CD4-positive, alpha-beta T cell treated with Interleukin-4 for 4 hours (primary cell): ENCODE measurements around the gene ATAD5.
"Not testable (repeated sequence)": the region's sequence is repeated elsewhere in the genome, so short reads cannot be mapped to it uniquely, and the experiment has no call there.

ENCODE experiments used
- DNase-seq: peaks from one replicate; pipeline ENCODE4 v3.0.0-alpha.2; 2020

ATAD5 gene

DNA sequence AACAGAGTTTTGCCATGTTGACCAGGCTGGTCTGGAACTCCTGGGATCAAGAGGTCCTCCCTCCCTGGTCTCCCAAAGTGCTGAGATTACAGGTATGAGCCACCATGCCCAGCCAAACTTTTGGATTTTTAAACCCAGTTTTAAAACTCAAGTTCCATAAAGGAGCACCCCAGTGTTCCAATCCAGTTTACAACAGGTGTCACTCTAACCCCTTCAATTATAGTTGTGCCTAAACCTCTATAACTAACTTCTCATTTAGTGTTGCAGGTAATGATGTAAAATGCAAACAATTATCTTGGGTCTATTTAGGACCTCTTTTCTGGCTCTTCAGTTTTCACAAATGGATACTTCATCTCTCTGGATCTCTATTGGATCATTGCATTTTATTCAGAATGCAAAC is 82.2 kb downstream of the ATAD5 start:
- DNase-seq: no peak

DNA sequence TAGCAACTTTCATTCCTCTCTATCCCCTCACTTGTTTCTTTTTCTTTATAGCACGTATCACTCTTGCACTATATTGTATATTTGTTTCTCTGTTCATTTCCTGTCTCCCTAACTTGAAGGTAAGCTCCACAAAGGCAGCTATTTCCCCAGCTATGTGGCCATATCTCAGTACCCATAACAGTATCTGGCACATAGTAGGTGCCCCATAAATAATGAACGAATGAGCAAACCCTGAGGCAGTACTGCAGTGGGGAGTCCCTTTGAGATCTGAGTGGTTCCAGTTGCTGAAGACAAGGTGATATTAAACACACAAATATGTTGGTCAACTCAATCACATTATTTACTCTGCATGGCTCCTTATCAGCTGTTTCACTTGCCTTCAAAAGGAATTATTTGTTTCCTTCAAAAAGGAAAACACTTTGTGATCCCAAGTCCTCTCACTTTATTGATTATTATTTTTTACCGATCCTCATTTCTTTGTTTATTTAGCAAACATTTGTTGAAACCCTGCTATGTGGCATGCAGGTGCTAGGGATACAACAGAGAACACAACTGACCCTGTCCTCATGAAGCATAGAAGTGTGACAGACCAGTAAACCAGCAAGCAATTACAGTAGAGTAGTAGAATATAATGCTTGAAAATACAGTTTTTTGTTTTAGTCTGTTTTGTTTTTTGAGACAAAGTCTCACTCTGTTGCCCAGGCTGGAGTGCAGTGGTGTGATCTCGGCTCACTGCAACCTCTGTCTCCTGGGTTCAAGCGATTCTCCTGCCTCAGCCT is 84.3 kb downstream of the ATAD5 start:
- no peak for DNase-seq

DNA sequence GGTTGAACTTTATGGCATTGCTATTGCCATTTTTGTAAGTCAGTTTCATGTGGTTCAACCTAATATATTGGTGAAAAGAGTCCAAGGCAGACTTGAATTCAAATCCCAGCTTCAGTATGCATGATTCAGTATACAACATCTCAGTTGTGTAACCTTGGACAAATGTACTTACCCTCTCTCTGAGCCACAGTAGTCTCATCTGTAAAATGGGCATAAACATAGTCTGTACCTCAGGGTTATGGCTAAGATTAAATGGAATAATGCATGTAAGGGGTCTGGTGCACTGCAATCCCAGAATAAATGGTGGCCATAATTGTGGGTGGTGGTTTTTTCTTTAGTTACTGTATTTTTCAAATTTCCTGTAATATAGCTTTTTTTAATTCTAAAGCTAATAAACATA is 85.3 kb downstream of the ATAD5 start:
- DNase-seq: no peak

DNA sequence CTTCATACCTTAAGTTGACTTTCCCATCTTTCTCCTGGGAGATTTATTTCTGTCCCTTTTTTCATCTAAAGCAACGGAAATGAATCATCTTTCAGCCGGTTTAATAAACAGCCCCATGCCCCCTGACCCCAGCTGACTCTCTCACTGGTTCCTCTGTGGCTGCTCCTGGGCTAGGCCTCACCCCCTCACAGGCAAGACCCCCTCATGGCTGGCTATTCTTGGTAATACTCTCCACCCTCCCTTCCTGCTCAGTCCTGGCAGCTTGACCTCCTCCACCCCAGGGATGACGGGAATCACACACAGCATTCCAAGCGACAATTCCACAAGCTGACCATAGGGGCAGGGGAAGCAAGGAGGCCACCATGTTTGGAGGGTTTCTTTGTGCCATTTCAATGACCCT is 88.5 kb downstream of the ATAD5 start:
- no peak for DNase-seq

DNA sequence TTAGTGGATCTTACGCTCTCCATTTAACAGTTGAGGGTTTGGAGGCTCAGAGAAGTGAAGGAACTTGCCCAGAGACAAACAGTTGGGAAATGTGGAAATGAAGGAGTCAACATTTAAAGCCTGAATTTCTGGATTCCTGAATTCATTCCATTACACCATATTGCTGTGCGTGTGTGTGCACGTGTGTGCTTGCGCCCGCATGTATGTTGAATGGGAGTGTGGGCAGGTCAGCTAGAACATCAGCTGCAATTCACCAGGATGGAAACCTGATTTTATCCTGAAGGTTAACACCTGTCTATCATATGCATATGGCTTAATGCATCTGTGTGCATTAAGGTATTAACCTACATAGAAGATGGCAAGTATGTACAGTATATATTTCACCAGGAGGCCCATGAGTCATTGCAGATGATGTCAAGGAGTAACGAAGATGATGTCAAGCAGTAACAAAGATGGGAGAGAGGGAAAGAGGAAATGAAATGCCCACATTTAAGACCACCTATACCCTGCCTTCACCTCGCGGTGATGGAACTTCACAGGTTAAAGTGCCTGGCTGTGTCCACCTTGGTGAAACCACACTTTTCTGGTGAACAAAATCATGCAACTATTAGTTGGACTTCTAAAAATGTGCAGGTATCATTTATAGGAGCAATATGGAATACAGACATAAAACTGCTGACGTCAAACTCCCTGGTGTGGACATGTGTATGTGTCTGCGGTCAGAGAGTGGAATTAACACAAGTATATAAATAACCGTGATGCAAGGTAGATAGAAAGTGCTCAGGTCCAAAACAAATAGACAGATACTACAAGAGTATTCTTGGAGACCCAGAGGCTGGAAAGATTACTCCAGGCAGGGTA is 89.1 kb downstream of the ATAD5 start:
- no peak for DNase-seq

DNA sequence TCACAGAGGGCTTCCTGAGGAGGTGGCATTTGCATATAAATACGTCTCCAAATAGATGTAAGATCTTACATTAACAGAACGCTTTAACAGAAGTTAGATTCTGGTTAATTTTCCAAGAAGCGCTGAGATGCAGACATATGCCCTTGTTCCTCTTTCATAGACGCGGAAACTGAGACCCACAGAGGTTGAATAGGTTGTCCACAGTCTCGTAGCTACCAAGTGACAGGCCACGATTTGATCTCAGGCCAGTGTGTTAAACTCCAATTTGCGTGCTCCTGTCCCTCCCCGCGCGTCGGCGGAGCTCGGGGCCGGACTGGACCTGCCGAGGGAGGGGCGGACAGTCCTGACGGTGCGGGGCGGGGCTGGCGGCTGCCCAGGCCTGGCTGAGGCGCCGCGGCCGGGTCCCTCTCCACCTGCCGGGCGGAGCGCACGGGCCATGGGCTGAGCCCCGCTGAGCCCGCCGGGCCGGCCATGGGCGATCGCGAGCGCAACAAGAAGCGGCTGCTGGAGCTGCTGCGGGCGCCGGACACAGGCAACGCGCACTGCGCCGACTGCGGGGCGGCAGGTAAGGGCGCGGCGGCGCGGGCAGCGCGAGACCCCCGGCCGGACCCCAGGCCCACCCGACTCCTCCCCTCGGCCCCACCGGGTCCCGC is 89.9 kb downstream of the ATAD5 start, which contains the start of gene ADAP2:
TSS of gene ADAP2 (plus strand) at position 402 of the 653 bp plus-strand sequence. CDS start at position 472, 70 bp downstream.
- DNase-seq: no peak

DNA sequence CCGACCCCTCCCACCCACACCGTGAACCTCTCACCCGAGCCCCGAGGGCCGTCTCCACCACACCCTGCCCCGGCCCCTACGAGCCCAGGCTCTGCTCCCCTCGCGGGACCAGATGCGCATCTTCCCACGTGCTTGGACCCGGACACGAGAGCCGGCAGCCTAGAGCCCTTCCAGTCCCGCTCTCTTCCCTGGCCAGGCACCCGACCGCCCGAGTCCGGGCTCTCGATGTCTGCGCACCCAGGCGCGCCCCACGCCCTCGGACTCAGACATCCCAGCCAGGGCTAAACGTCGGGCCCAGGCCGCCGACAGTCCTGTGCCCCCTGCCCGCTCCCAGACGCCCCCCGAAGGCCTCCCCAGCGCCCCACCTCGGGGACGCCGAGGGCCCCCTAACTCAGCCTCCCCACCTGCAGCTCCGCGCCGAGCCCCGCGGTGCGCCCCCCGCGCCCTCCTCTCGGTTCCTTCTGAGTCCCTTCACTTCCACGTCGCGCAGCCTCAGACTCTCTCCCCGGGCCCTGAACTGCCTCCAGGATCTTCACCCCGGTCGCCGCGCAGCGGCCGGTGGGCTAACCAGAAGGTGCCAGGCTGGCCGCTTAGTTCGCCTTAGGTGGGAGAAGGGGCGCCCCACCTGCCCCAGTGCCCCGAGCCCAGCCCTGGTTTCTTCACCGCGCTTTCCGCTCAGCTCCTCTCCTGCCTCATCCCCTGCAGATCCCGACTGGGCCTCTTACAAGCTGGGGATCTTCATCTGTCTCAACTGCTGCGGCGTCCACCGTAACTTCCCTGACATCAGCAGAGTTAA is 90.7 kb downstream of the ATAD5 start:
- DNase-seq: no peak

DNA sequence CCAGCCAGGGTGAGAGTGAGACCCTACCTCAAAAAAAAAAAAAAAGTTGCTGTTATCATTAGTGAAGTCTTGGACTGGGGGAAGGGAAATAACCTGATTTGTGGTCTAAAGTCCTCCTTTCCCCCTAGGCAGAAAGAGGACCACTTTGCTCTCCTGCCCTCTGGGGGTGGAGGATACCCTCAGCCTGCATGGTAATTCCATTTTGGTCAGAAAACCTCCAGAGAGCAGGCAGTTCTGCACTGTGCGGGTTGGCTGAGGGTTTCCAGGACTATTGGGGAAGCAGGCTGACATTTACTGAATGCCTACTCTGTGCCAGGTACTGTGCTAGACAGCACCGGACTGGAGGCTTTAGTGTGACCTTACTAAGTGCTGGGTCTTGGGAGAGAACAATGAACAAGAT is 92.6 kb downstream of the ATAD5 start:
- no peak for DNase-seq

DNA sequence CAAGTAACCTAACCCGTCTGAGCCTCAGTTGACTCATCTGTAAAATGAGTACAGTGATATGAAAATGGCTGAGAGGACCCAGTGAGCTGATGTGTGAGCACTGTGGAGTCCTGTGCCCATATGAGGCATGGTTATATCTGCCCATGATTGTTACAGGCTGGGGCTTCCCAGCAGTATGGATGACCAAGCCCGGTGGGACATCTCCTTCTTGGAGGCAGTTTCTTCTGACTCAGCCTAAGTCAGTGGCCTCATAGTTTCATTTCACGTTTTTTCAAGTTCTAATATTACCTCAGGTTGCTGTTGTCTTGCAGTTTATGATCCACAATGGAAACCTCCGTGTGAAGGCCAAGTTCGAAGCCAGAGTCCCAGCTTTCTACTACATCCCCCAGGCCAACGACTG is 94.8 kb downstream of the ATAD5 start:
- DNase-seq: no peak

DNA sequence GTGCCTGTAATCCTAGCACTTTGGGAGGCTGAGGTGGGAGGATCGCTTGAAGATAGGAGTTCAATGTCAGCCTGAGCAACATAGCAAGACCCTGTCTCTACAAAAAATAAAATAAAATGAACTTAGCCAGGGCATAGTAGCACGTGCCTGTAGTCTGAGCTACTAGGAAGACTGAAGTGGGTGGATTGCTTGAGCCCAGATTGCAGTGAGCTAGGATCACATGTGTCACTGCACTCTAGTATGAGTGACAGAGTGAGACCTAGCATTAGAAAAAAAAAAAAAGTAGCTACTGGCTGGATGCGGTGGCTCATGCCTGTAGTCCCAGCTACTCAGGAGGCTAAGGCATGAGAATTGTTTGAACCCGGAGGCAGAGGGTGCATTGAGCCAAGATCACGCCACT is 96.0 kb downstream of the ATAD5 start:
- no peak for DNase-seq

DNA sequence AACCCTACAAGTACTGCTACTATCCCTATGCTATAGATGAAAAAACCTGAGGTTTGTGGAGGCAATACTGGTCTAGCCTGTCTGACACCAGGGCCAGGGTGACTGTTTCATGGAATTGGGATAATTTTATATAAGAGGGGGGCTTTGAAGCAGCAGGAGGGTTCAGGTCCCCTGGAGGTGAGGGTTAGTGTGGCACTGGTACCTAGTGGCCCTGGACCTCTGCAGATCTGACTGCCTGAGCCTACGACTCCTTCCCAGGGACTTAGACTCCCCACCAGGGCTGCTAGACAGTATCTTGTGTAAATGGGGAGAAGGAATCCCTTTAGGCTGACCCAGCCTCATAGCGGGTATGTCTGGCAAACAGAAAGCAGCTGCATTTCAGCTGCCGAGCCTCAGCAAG is 96.8 kb downstream of the ATAD5 start:
- no peak for DNase-seq

DNA sequence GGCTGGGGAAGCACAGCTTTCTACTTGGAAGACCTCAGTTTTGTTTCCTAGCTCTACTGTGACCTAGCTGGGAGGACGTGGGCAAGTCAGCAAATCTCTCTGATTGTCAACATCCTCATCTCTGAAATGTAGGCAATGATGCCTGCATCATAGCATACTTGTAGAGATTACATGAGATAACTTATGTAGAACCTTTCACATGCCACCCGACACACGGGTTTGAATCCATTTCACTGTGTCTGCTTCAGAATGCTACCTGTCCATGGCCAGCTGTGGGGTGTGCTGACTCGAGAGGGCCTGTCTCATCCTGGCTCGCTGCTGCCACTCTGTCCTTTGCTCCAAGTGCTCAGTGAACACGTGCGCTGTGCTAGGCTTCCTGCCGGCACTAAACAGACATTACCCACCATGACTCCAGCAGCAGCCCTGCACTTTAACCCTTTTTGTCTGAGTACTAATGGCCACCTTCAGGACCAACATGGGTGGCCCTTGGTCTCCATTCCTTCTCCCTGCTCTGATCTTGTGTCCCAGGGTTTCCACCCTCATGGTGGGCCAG is 97.4 kb downstream of the ATAD5 start:
- no peak for DNase-seq

DNA sequence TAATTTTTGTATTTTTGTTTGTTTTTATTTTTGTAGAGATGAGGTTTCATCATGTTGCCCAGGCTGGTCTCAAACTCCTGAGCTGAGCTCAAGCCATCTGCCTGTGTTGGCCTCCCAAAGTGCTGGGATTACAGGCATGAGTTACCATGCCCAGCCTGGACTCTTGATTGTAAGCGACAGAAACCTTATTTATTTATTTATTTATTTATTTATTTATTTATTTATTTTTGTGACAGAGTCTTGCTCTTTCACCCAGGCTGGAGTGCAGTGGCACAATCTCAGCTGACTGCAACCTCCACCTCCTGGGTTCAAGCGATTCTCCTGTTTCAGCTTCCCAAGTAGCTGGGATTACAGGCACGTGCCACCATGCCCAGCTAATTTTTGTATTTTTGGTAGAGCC is 98.1 kb downstream of the ATAD5 start:
- not testable (repeated sequence) for DNase-seq

DNA sequence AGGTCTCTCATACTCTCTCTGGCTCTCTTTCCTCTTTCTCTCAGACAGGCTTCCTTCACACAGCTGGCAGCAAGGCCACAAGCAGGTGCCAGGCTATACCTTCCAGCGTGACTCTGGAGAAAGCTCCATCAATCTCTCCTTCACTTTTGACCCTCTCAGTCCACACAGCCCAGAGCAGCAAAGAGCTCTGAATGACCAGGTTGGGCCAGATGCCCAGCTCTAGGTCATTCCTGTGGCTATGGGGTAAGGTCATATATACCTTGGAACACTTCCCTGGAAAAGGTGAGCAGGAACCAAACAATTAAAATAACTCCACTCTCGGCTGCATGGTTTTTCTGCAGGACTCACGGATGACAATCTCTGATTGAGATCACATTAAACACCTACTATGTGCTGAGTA is 98.7 kb downstream of the ATAD5 start:
- DNase-seq: no peak

DNA sequence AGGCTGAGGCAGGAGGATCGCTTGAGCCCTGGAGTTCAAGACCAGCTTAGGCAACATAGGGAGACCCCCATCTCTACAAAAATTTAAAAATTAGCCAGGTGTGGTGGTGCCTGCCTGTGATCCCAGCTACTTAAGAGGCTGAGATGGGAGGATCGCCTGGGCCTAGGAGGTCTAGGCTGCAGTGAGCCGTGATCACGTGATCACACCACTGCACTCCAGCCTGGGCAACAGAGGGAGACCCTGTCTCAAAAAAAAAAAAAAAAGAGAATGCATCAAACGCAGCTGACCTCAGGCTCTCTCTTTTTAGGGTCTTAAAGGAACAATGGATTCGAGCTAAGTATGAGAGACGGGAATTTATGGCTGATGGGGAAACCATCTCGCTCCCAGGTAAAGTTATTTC is 99.8 kb downstream of the ATAD5 start:
- not testable (repeated sequence) for DNase-seq

DNA sequence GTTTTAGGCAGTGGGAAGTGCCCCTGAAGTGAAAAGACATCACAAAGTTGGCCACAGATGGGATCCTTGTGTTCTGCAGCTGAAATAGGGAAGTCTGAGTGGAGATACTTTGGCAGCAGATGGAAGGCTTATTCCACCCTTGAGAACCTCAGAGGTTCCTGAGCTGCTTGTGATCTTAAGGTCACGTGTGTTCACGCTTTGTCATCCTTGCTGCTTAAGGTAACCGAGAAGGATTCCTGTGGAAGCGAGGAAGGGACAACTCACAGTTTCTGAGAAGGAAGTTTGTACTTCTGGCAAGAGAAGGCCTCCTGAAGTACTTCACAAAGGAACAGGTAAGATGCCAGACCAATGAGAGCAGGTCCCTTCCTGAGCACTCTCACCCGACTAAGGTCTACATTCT is 102.2 kb downstream of the ATAD5 start:
- DNase-seq: no peak

DNA sequence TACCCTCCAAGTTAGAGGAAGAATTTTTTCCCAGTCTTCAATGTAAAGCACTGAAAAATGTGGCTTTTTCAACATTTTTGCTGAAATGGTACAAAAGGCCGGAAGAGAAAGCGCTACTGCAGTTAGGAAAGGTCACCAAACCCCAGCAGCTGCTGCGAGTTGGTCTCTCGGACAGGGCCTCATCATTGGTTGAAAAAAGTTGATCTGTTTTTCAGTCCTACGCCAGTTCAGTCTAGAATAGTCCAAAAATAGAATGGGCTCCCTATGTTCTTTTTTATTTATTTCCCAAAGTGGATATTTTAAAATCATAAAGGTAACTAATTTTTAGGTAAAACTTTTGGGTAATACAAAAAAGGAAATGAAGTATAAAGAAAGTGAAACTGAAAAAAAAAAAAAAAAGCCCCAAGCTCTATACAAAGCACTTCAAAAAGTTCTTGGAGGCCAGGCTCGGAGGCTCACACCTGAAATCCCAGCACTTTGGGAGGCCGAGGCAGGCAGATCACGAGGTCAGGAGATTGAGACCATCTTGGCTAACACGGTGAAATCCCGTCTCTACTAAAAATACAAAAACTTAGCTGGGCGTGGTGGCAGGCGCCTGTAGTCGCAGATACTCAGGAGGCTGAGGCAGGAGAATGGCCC is 107.4 kb downstream of the ATAD5 start:
- no peak for DNase-seq

DNA sequence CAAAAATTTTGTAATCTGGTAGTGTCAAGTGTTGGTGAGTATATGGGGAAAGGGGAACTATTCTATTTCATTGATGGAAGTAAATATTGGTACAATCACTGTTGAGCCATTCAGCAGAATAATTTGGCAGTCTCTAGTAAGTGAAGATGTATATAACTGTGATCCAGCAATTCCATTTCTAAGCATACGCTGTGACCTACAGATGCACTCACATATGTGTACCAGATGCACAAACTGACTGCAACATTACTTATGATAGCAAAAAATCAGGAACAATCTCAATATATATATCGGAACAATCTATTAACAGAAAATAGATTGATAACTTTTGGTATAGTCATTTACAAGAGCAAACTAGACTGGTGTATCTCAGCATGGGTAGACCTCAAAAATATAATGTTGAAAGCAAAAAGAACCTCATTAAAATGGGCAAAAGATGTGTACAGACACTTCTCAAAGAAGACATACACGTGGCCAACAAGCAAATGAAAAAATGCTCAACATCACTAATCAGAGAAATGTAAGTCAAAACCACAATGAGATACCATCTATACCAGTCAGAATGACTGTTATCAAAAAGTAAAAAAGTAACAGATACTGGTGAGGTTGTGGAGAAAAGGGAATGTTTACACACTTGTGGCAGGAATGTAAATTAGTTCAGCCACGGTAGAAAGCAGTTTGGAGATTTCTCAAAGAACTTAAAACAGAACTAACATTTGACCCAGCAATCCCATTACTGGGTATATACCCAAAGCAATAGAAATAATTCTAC is 110.7 kb downstream of the ATAD5 start:
- no peak for DNase-seq
